Activated naive CD4-positive, alpha-beta T cell treated with anti-CD3 and anti-CD28 coated beads, Interleukin-2, amount 50 U/mL, for 16 hours (primary cell): ENCODE results near the gene MEIOB.
"Not testable (repeated sequence)": the region's sequence is repeated elsewhere in the genome, so short reads cannot be mapped to it uniquely, and the experiment has no call there.

Source experiments
- DNase-seq: peaks from one replicate; pipeline ENCODE4 v3.0.0-alpha.2; 2020

MEIOB gene

GRCh38 chr16:1807626-1808025 lies 64.3 kb downstream of the MEIOB start:
- no peak for DNase-seq

DNA sequence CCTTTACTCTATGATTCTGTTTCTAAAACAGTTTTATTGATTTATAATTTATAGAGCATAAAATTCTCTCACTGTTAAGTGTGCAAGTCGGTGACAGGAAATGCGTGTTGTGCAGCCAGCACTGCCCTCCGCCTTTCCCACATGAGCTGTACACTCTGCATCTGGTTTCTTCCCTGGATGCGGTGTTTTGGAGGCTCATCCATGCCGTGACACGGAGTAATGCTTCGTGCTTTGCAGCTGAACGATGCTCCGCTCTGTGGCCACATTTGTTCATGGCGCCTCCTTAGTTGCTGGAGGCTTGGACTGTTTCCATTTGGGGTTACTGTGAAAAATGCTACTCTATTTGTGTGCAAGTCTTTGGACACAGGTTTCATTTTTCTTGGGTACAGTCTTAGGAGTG lies 71.3 kb downstream of the MEIOB start:
- no peak for DNase-seq

- DNase-seq = not testable (repeated sequence)
Measured at GRCh38 chr16:1799263-1799662, 72.7 kb downstream of the MEIOB start.

DNA sequence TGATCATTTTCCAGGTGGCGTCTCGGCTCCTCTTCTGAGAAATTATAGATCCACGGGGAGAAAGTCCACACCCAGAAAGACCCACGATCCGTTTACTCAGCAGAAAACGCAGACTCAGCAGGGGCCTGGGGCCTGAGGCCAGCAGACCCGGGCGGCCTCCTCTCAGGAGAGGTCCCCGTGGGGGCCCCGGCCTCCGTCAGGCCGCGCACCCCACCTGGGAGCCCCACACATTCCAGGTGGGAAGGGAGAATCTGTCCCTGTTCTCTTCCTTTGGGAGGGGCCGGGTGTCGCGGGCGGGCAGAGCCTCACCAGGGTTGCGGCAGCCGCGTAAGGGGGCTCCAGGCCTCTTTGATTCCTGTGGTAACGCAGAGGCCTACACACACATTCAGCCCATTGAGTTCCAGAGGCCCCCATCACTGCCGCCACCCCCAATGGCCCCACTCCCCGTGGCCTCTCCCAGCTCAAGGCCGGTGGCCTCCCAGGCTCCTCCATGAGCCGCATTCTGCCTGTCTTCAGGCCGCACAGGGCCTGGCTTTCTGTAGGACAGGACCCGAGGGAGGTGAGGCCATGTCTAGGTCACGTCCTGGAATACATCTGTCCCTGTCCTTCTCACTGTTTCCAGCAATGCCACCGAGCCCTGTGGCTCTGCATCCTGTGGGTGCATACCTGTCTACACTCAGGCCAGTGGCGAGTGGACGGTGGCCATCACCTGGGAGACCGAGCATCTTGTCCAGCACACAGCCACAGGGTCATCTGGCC lies 76.9 kb downstream of the MEIOB start:
- DNase-seq = no peak

- DNase-seq = peak; percentile 9
Measured at GRCh38 chr16:1794221-1794871, 77.6 kb downstream of the MEIOB start.

GRCh38 chr16:1793578-1794220 lies 78.3 kb downstream of the MEIOB start, which contains the start of gene IGFALS:
IGFALS (minus strand) TSS chr16:1793705; CDS start chr16:1793652, 53 bp downstream.
- DNase-seq = no peak

- DNase-seq = no peak
Measured at GRCh38 chr16:1792836-1793577, 79.0 kb downstream of the MEIOB start.

DNA sequence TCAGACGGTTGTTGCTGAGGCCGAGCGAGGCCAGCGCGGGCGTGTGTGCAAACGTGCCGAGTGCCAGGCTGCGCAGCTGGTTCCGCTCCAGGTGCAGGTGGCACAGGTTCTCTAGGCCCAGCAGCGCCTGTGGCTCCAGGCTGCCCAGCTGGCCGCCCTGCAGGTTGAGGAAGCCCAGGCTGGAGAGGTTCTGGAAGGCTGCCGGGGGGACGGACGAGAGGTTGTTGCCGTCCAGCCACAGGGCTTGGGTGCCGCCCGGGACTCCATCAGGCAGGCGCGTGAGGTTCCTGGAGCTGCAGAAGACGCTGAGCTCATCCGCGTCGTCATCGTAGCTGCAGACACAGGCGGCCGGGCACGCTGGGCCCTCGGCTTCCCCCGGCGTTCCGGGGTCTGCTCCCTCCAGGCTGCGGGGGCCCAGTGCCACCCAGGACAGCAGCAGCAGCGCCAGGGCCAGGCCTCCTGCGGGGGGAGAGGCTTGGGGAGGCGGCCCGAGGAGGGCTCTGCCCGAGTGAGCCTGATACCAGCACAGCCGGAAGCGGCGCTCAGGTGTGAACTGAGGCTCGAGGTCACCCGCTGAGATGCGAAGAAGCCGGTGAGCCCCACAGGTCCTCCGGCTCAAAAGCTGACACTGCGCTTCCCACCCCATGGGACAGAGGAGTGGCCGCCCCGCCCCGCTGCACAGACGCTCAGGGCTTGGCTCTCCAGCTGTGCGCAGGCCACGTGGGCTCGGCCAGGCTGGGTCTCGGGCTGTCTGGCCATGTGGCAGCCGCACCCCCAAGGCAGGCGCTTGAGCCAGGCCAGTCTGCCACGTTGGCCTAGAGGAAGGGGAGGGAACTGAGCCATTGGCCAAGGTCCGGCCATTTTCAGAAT lies 79.8 kb downstream of the MEIOB start:
- peak; percentile 9 for DNase-seq

DNA sequence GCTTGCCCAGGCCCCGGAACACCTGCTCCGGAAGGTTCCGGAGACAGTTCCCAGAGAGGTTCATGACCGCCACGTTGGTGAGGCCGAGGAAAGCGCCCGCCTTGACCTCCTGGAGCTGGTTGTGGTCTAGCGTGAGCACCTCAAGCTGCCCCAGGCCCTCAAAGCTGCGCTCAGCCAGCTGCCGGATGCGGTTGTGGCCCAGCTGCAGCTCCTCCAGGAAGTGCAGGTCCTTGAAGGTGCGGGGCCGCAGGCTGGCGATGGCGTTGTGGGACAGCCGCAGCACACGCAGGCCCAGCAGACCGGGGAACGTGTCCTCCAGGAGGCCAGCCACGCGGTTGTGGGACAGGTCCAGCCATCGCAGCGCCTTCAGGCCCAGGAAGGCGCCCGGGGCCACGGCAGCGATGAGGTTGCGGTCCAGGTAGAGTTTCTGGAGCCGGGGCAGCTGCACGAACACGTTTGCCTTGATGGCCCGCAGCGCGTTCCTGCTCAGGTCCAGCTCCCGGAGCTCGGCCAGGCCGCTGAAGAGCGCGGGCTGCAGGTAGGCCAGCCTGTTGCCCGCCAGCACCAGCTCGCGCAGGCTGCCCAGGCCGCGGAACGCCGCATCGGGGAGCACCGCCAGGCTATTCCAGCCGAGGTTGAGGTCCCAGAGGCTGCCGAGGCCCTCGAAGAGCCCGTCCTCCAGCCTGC lies 80.6 kb downstream of the MEIOB start:
- peak; percentile 9 for DNase-seq

- no peak for DNase-seq
Measured at GRCh38 chr16:1790611-1791255, 81.2 kb downstream of the MEIOB start.

DNA sequence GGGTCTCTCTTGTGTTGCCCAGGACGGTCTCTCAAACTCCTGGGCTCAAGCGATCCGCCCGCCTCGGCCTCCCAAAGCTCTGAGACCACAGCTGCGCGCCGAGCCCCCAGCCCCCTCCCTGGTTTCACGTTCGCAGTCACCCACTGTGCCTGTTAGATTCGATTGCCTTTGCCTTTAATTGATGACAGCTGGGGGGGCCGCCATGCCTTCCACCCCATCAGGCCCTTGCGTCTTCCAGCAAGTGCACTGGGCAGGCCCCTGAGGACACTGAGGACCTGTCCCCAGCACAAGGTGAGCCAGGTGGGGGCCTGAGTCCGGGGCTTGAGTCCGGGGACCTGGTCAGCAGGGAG lies 81.7 kb downstream of the MEIOB start:
- no peak for DNase-seq

GRCh38 chr16:1789643-1790045 lies 82.3 kb downstream of the MEIOB start:
- DNase-seq = no peak

- DNase-seq = no peak
Measured at GRCh38 chr16:1788708-1789100, 83.3 kb downstream of the MEIOB start.

DNA sequence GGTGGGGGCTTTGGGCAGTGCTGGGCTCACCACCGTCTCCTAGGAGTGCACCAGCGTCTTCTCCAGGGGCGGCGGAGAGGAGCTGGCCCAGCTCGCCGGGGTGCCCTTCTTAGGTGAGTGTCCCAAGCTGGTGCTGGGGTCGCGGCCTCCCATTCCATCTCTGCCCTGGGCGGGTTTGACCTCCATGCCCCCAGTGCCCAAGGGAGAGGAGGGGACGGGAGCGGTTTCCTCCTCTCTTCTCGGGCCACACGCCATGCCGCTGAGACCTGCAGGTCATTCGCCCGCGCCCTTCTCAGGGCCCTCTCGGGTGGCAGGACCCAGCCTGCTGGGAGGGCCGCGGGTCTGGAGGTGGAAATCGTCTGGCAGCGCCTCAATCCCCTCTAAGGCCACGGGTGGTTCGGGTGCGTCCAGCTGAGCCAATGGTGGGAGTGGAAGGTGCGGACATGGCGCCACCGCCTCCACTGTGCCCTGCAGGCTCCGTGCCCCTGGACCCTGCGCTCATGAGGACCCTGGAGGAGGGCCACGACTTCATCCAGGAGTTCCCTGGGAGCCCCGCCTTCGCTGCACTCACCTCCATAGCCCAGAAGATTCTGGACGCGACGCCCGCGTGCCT lies 83.8 kb downstream of the MEIOB start:
- no peak for DNase-seq

GRCh38 chr16:1787322-1788094 lies 84.5 kb downstream of the MEIOB start:
- DNase-seq = no peak

GRCh38 chr16:1787056-1787321 lies 85.0 kb downstream of the MEIOB start:
- no peak for DNase-seq

DNA sequence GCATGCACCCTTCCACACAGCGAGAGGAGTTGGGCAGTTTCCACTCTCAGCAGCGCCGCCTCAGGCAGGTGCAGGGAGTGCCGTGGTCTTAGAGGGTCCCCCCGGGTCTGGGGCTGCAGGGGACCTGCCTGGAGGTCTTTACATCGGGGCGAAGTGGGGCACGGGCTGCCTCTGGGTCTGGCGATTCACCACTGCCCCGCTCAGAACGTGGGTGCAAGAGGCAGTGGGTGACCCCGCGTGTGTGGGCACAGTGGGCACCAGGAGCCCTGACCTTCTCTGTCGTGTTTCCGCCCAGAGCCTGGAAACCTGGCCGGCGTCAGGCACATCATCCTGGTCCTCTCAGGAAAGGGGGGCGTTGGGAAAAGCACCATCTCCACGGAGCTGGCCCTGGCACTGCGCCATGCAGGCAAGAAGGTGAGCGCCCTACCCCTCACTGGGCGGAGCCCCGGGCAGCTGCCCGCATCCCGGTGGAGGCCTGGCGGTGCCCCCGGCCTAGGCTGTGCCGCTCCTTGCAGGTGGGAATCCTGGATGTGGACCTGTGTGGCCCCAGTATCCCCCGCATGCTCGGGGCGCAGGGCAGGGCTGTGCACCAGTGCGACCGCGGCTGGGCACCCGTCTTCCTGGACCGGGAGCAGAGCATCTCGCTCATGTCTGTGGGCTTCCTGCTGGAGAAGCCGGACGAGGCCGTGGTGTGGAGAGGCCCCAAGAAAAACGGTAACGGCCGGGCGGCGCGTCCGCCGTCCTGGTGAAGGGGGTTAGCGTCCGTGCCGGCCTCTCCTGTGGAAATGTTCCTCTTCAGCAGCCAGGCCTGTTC lies 85.5 kb downstream of the MEIOB start:
- DNase-seq = no peak

- DNase-seq = no peak
Measured at GRCh38 chr16:1785846-1786170, 86.2 kb downstream of the MEIOB start.
